Embryonic facial prominence (tissue), 1 donor: ENCODE measurements around the gene GALR2.
"Not testable (repeated sequence)": the region's sequence is repeated elsewhere in the genome, so short reads cannot be mapped to it uniquely, and the experiment has no call there.

Source experiments
- DNase-seq: peaks from one replicate; pipeline ENCODE4 v3.0.0-alpha.2; 2016; ENCODE audit errors: extremely low spot score

The GALR2 gene, protein sequence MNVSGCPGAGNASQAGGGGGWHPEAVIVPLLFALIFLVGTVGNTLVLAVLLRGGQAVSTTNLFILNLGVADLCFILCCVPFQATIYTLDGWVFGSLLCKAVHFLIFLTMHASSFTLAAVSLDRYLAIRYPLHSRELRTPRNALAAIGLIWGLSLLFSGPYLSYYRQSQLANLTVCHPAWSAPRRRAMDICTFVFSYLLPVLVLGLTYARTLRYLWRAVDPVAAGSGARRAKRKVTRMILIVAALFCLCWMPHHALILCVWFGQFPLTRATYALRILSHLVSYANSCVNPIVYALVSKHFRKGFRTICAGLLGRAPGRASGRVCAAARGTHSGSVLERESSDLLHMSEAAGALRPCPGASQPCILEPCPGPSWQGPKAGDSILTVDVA

DNA sequence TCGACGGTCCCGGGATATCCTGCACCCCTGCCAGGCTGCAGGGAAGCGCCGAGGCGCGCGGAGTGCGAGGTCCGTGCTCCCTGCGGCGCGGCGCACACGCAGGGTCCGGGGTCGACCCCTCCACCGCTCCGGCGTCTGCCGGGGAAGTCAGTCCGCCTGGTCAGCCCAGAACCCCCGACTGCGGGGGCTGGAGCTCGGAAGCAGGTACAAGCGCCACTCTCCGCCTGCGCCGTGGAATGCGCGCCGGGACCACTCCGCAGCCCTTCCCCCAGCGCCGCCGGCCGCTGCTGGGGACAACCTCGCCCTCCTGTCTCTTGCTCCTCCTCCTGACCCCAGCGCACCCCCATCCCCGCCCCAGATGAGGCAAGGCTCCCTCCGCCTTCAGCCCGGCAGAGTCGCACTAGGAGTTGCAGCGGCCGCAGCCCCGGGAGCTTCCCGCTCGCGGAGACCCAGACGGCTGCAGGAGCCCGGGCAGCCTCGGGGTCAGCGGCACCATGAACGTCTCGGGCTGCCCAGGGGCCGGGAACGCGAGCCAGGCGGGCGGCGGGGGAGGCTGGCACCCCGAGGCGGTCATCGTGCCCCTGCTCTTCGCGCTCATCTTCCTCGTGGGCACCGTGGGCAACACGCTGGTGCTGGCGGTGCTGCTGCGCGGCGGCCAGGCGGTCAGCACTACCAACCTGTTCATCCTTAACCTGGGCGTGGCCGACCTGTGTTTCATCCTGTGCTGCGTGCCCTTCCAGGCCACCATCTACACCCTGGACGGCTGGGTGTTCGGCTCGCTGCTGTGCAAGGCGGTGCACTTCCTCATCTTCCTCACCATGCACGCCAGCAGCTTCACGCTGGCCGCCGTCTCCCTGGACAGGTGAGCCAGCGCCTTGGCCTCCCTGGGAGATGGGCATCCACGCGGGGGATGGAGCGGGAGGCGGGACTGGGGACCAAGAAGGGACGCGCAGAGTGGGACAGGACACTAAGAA, at the start of gene GALR2:
TSS of gene GALR2 (plus strand) at position 392 of the 974 bp plus-strand sequence. CDS start at position 495, 103 bp downstream.
- DNase-seq, result no peak

DNA sequence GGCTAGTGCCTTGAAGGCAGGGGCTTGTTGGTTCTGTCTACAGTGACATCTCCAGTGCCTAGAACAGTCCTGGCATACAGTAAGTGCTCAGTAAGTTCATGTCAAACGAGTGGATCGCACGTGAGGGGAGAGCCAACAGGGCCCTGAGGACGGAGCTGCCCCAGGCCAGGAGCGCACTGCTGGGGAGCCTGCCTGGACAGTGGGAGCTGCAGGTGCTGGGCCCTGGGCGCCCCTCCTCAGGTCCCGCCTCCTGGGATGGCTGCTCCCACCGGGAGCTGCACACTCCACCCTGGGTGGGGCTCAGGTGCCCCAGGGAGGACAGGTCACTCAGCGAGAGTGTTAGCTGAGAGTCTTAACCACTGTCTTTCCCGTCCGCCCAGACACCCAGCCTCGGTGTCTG, 49.3 kb upstream of the GALR2 start:
- DNase-seq, result no peak

DNA sequence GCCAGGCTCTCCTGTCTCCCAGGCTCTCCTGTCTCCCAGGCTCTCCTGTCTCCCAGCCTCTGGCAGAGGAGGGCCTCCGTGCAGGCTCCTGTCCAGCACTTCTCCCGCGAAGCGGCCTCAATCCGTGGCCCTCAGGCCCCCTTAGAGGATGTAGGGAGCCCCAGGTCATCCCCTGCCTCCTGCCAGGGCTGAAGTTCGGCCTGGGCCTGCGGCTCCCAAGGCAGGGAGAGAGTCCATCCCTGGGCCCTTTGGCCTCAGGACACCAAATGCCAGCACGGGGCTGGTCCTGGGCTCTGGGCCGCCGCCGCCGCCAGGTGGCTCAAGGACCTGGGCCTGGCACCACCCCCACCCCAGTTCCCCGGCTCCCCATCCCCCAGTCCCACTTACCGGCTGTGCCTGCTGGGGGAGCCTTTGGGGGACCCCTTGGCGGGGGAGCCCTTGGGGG, 47.8 kb upstream of the GALR2 start:
- DNase-seq, result no peak

DNA sequence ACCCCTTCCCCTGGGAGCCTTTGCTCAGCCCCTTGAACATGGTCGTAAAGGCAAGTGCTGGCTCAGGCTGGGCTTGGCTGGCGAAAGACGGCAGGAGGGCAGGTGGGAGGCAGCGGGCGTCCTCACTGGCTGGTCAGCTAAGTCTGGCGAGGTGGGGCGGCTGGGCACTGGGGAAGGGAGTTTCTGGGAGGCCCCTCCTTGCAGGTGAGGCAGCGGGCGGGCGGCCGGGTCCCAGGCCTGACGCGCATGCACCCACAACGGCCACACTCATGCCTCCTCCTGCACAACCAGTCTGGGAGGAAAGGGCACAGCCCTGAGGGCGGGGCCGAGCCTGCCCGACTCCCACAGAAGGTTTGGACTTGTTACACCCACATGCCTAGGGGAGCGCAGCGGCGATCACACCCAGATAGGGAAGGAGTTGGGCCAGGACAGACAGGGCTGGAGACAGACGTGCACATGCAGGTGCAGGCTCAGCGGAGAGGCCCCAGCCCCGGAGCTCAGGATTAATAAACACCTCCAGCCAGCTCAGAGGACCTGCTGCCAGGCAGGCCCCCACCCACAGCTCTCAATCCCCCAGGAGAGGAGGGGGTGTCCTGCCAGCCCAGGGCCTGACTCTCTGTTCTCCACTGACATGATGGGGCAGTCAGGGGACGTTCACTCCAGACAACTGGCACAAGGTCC, 47.3 kb upstream of the GALR2 start, which contains the start of gene EVPL:
TSS of gene EVPL (minus strand) at position 148 of the 681 bp plus-strand sequence. CDS start at position 40, 108 bp downstream.
- no peak for DNase-seq

DNA sequence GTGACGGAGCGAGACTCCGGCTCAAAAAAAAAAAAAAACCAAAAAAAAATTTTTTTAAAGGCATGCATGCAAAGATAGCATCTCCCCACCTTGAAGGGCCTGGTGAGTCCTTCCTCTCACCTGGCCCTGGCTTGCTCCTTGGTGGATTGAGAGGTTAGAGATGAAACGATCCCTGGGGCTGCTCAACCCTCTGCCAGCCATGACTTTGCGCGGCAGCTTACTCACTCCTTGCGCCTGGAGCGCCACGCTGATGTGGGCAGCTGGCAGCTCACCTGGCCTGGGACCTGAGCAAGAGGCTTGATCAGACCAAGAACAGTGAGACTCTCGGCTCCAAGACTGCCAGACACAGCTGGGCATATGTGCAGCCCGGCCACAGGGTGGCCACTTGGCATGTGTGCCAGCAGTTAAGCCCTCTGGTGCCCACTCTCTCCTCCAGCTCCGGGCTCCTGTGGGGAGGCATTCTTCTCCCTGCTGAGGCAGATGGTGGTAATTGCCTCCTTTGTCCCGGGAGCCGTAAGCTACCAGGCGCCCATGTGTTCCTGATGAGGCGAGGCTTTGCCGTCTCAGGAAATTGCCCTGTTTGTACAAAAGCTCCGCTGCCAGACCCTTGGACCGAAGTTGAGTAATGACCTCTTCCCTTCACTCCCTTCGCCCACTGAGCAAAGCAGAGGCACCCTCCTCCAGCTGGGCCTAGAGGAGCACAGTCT, 42.4 kb upstream of the GALR2 start:
- DNase-seq, result no peak

DNA sequence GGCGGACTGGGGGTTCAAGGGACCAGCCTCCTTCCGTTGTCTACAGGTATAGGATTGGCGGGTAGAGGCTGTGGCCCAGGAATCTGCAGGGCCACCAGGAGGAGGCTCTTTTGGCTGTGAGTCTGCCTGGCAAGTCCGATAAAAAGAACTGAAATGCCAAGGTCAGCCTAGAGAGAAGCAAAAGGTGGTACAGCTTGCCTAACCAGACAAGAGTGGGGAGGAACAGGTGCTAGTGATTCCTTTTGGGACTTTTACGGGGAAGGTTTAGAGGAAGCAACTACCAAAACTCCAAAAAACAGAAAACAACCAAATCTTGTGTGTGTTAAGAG, 41.8 kb upstream of the GALR2 start:
- no peak for DNase-seq

DNA sequence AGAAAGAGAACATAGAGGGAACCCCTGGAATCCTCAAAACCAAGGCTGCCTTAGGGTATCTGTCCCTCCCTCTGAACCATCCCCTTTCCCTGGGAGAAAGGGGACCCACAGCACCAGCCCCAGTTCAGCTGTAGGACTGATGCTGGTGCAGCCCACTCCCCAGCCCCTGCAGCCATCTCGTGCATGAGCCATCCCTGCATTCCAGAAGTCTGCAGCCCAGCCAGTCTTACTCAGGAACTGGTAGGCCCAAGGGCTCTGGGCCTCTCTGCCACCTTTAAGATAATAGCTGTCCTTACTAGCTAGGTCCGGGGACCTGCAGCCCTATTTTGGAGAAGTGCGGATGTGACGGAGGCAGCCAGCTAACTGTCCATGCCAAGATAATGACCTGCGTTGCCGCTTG, 41.4 kb upstream of the GALR2 start:
- DNase-seq, result no peak

DNA sequence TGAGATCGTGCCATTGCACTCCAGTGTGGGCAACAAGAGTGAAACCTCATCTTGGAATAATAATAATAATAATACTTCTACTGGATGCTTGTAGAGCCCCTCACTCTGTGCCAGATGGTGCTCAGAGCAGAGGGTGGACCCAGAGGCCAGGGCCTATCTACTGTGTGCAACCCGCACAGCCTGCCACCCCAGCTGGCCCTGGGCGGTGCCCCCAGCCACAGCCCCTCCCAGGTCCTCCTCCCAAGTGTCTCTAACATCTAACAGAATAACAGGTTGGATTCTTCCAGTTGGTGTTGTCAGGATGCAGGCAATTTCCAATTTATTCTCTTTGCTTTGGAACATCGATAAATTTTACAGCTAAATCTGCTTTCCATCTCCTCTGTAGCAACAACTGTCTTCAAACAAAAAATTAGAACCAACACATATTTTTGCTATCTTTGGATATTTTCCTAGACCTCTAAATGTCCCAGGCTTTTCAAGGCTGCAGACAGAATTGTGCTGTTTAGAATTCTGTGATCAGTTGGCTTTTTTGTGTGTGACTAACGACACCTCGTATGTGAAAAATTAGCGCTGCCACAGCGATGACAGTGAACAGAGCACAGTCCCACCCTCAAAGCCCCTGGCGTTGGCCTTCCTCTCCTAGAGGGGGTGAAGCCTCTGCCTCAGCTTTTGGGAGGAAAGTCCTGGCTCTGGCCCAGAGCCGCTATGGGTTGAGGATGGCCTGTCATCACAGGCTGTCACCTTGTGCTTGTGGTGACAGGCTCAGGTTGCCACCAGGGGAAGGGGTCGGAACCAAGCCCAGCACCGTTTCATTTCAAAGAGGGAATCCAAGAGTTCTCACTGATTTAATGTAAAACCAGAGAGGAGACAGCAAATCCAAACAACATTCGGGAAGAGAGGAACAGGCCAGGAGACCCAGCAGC, 39.9 kb upstream of the GALR2 start:
- no peak for DNase-seq

DNA sequence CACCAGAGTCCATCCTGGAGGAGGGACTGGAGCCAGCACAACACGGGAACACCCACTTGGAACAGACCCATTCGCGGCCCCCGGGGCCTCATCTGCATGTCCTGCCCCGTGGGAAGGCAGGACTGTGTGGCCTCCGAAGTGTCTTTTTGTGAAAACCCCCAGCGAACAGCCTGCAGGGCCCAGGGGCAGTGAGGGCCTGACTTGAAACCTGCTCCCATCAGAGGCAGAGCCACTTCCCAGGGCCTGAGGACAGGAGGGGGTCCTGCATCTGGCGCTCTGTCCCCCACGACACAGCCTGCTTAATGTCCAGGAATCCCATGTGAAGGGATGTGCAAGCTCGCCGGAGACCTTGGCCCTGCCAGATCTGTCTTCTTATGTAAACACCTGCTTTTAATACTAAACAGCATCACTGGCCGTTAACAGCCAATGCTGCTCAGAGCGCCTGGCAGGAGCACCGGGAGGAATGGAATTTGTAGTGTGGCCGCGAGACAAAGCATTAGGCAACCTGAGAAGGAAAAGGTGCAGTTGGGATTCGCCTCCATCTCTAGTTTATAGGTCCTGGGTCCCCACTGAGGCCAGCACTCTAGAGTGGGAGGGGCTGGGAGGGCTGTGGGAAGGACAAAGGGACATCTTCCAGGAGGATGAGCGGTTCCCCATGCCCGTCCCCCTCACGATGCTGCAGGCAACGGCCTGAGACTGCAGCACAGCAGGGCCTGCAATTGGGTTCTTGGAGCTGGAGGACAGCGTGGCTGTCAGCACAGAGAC, 37.9 kb upstream of the GALR2 start:
- DNase-seq, result no peak

DNA sequence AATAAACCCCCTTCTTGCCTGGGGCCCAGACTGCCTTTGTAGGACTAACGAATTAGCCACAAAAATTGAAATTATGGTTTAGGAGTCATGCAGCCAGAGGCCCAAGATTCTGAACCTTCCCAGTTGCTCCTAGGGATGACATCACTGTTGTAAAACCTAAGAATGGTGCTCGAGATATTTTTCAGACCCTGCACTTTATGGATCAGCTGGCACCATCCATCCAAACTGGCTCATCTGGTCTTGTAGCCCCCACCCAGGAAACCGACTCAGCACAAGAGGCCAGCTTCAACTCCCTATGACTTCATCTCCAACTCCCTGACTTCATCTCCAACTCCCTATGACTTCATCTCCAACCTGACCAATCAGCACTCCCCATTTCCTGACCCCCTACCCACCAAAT, 36.5 kb upstream of the GALR2 start:
- DNase-seq, result no peak

DNA sequence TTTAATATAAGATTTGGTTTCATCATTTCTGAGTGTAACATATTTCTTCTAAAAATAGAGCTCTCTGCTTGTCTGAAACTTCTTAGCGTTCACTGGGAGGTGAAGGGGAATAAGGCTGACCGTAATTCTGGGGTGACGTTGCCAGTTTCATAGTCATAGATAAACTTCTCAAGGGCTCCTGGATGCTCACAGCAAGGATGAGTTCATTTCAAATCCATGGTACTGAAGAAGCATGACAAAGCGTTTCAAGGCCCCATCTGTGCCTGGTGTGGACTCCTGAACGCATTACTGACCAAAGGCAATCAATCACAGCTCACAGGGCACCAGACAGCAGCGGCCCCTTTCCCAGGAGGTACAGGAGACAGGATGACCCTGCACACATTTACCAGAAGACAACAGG, 35.5 kb upstream of the GALR2 start:
- DNase-seq, result no peak

DNA sequence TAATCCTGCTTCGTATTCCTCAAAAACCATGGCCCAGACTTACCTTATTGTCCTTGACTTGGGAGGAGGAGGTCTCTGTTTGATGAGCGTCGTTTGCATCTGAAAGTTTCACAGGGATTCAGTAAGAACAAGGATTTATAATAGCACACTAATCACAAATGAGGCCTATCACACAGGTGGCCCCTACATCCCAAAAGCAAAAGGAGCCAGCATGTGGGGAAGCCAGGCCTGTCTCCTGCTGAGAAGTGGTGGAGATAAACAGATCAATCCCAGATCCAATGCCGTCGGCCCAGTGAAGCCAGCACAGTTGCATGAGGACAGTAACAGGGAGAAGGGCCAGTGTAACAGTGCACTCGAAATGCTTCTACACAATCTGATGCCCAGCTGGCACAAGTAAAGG, 34.2 kb upstream of the GALR2 start:
- DNase-seq, result no peak

DNA sequence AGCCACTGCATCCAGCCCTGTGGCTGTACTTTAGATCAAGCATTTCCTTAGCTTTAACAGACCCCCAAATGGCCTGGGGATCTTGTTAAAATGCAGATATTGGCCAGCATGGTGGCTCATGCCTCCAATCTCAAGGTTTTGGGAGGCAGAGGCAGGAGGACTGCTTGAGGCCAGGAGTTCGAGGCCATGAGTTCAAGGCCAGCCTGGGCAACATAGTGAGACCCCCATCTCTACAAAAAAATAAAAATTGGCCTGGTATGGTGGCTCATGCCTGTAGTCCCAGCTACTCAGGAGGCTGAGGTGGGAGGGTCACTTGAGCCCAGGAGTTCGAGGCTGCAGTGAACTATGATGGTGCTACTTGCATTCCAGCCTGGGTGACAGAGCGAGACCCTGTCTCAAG, 31.7 kb upstream of the GALR2 start:
- not testable (repeated sequence) for DNase-seq

DNA sequence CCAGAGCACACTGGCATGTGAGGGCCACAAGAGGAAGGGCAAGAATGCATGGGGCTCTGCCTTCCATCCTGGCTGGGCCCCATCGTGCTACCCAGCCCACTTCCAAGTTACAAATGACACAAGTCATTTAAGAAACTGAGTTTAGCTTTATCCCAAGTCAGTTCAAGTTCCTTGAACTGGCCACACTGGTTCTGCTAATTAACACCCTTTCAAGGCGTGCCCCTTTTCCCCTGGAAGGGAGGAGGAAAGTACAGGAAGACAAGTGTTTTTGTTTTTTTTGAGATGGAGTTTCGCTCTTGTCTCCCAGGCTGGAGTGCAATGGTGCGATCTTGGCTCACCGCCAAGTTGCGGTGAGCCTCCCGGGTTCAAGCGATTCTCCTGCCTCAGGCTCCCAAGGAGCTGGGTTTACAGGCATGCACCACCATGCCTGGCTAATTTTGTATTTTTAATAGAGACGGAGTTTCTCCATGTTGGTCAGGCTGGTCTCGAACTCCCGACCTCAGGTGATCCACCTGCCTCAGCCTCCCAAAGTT, 30.0 kb upstream of the GALR2 start:
- DNase-seq, result not testable (repeated sequence)

DNA sequence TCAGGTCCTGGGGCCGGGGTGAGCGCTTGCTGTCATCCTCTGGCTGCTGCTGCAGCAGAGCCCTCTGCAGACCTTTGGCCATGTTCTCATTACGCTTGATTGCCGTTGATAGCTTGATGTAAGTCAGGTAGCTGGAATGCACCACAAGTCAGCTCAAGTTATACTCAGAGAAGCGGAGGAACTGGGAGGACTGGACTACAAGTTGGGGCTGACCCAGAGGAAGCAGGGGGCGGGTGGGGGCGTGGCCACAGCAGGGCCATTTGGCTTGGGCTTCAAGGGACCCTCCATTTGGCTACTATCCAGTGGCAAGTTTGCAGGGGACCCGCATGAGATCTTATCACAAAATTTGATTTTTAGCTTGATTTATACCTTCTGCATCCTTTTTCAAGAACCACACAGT, 28.5 kb upstream of the GALR2 start:
- no peak for DNase-seq

DNA sequence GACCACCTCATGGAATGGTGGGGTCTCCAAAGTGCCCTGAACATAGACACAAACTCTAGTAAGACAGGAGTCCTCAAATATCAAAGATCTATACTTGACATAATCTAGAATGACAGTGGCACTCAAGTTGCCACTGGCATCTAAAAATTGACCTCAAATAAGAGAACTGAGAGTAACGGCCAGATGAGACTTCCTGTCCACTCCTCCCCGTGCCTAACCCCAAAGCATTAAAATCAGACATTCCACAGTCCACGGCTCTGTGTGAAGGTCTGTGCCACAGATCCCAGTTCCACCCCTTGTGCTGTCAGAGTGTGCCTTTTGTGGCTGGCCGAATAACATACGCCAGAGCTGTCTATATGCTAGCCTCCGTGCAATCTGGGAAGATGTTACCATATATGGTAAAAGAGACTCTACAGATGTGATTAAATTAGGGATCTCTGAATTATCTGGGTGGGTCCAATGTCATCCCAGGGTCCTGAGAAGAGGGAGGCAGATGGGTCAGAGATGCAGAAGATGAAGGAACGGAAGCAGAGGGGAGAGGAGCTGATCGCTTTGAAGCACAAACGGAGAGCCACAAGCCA, 26.5 kb upstream of the GALR2 start:
- no peak for DNase-seq

DNA sequence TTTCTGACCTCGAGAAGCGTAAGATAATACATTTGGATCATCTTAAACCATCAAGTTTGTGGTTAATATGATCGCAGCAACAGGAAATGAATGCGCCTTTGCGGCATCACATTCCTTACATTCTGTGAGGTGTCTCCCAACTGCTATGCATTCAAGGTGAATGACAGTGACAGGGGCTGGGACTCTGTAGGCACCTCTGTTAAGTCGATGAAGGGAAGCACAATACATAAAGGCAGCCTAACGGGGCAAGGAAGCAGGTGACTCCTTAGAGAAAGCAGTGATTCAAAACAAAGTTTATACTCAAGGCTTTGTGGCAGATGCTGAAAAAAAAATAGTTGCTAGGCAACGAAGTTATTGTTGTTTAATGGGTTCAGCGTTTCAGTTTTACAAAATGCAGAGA, 25.9 kb upstream of the GALR2 start:
- no peak for DNase-seq

DNA sequence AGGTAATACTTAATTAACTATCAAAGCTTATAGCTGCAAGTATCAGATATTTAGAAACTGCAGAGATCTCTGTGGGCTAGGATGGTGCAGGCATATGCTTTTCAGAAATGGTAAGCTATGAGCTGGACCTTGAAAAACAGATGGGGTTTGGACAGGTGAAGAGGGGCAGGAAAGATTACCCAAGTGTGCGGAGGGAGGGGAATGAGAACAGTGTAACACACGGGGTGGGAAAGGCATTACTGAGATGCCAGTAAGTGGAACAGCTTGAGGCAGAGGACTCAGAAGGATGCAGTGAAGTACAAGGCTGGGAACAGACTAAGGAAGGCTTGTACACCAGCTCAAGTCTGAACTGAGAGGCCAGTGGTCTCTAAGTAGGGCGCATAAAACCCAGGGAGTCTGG, 25.3 kb upstream of the GALR2 start:
- no peak for DNase-seq
